NCI-H146 (cell line): ENCODE results near the gene KLF14.
"Not testable (repeated sequence)": the region's sequence is repeated elsewhere in the genome, so short reads cannot be mapped to it uniquely, and the experiment has no call there.

Experiments used
- DNase-seq: peaks from one replicate; lab custom pipeline; 2025; lab: John Stamatoyannopoulos, UW

KLF14 gene

DNA sequence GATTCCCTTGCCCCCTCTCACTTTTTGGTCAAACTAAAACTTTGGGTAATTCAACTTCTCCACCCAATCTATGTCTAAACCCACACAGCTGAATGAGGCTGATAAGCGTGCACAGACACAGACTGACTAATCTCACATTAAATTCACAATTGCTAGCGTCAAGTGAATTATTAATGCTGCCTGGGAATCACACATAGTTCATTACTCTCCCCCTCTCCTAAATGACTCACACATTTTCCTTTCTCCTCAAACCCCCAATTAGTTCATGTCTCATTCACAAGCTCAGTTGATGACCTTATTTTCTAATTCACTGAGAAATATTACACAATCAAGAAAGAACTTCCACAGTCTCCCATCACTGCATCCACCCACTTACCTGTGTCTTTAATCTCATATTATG is 14.5 kb downstream of the KLF14 start:
- no peak for DNase-seq

DNA sequence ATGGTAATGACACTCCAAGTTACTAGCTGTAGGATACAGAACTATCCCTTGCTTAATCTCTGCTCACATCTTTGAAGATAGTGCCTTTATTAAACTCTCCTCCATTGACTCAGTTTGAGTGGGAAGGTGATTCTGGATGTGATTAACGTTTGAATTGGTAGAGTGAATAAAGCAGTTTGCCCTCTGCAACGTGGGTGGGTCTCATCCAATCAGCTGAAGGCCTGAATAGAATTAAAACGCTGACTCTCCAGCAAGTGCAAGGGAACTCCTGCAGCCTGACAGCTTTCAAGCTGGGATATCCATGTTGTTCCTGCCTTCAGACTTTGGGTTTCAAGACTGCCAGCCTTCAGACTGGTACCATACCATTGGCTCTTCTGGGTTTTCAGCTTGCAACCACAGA is 21.6 kb downstream of the KLF14 start:
- DNase-seq = no peak

DNA sequence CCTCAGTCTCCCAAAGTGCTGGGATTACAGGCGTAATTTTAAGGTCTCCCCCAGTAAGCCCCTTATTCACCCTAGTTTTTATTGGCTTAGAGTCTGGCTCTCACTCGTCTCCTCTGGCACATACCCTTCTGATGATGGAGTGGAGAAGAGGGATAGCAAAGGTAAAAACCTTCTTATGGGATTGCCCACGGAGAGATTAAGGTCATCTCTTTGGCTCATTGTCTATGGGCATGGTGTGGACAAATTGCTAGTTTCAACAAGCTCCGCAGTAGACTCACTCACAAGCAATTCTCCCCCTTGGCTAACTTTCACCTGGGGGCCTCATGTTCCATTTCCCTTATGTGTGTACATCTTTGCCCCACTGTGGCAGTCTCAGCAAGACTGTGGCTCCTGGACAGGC is 25.2 kb downstream of the KLF14 start:
- no peak for DNase-seq

- DNase-seq = no peak
Measured at GRCh38 chr7:130708001-130708400, 26.0 kb downstream of the KLF14 start.

DNA sequence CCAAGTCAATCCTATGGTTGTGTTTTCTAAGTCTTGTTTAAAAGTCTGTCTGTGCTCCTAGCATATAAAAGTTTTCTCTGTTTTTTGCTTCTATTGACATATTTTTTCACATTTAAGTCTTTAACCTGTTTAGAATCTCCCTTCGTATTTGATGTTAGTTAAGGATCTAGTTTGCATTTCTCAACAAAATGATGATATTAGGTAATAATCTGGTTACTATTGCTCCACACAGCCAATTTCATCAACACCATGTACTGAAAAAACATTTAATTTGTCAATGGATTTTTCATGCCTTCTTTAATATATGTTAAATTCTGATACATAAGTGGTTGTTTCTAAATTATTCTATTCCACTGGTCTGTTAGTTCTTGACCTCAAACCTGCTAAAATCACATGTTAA is 30.2 kb downstream of the KLF14 start:
- no peak for DNase-seq

- DNase-seq = no peak
Measured at GRCh38 chr7:130701650-130702049, 32.4 kb downstream of the KLF14 start.

DNA sequence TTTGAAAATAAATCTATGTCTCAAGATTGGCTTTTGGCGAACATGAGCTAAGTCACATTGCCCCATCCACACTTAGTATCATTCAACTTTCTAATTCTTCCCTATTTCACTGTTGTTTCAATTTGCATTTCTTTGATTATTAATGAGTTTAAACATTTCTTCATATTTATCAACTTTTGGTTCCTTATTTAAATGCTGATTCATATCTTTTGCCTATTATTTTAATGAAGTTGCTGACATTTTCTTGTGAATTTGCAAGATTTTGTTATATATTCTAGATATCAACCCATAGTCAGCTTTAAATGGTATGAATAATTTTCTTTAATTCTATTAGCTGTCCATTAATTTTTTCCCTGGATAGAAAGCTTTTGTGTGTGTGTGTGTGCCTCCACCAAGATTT is 33.2 kb downstream of the KLF14 start:
- no peak for DNase-seq

- no peak for DNase-seq
Measured at GRCh38 chr7:130699686-130700085, 34.3 kb downstream of the KLF14 start.

DNA sequence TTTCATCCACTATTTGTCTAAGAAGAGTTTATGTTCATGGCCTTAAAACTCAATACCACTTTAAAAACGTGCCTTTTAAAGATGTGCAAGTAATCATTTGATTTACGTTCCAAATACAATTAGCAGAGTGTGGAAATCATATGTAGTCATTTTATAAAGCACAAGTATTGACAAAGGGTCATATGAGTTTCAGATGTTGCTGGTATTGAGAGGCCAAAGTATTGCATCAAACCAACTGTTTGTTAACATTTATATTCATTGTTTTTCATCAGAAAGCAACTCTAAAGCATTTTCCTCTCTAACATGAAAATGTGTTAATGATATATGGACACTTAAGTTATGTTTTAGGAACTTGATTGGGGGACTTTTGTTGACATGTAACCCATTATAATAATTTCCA is 36.2 kb downstream of the KLF14 start:
- no peak for DNase-seq

DNA sequence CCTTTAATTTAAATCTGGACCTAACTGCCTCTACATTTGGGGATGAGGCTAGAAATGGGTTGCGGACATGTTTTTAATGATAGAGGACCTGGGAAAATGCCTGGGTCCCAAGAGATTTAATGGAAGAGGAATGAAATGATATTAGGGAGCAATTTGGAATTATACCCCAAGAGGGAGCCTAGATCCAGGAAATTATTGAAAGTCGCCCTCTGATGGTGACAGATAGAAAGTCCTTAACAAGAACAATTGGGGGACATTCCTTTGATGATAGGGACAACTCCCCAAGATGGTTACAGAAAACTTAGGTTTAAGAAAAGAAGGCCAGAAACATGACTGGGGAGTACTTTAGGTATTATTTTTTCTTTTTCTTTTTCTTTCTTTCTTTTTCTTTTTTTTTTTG is 38.2 kb downstream of the KLF14 start:
- DNase-seq = peak; percentile 6

DNA sequence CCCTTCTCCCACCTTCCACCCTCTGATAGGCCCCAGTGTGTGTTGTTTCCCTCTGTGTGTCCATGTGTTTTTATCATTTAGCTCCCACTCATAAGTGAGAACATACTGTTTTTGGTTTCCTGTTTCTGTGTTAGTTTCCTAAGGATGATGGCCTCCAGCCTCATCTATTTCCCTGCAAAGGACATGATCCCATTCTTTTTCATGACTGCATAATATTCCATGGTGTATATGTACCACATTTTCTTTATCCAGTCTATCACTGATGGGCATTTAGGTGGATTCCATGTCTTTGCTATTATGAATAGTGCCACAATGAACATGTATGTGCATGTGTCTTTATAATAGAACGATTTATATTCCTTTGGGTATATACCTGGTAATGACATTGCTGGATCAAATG is 41.6 kb downstream of the KLF14 start:
- DNase-seq = not testable (repeated sequence)

GRCh38 chr7:130689683-130690082 is 44.3 kb downstream of the KLF14 start:
- DNase-seq = no peak

DNA sequence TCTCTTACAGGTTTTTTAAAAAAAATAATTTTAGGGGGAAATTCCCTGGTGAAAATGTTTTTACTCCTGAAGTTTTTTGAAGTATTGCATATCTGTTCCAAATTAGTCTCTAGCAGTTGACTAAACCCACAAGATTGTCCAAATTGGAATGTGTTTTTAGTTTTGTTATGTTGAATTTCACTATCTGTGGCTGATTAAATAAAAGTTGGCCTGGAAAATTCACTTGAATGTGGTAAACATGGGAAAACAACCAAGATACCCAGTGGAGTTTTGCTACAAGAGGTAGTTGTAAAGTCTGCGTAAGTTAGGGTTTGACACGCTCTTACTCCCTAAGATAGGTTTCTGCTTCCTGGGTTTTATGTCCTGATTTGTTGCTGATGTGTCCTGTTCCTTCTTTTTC is 51.0 kb downstream of the KLF14 start:
- no peak for DNase-seq
